T-helper 17 cell (primary cell): ENCODE results near the gene CABP7. TPM values are rescaled to one million over a fixed set of nuclear protein-coding genes. Genes with fewer than 3 reads are reported as not detected.
"Not testable (repeated sequence)": the region's sequence is repeated elsewhere in the genome, so short reads cannot be mapped to it uniquely, and the experiment has no call there.

Experiments
- ATAC-seq: fragments of 150-1000 bp; cut with Tn5 transposase; 2 replicates; pipeline ENCODE4 v1.10.0; 2021; ENCODE audit warnings: mild to moderate bottlenecking, moderate library complexity
- DNase-seq, 3 donors: peaks; one replicate each; pipeline versions ENCODE4 v3.0.0 to v3.0.0-alpha.2; 2020 to 2021
- H3K9me3 ChIP-seq: one replicate; pipeline ENCODE4 v1.7.0; 2013; ENCODE audit warnings: low read length, mild to moderate bottlenecking; ENCODE audit not compliant: control insufficient read depth, poor library complexity, severe bottlenecking
- H3K27ac Mint-ChIP-seq: one replicate; pipeline ENCODE4 v1.8.0; 2022; ENCODE audit warnings: mild to moderate bottlenecking, moderate library complexity, mixed read lengths
- H3K27me3 Mint-ChIP-seq: one replicate; pipeline ENCODE4 v1.8.0; 2022; ENCODE audit warnings: mixed read lengths
- H3K36me3 Mint-ChIP-seq: one replicate; pipeline ENCODE4 v1.8.0; 2022; ENCODE audit warnings: low read depth, mixed read lengths
- H3K4me1 Mint-ChIP-seq: one replicate; pipeline ENCODE4 v1.8.0; 2022; ENCODE audit warnings: mild to moderate bottlenecking, mixed read lengths
- H3K4me3 Mint-ChIP-seq: one replicate; pipeline ENCODE4 v1.8.0; 2022; ENCODE audit warnings: mild to moderate bottlenecking, moderate library complexity, mixed read lengths
- total RNA-seq, 4 donors: library from RNA in 2 of 4; stranded (reverse) in 2 of 4; gene quantifications; one replicate each; pipeline ENCODE4 v1.2.3 and lab custom pipeline; 2022 to 2026

Gene CABP7
- total RNA-seq, 2 donors from 2014 or later, result 0.32 to 0.39 TPM

DNA sequence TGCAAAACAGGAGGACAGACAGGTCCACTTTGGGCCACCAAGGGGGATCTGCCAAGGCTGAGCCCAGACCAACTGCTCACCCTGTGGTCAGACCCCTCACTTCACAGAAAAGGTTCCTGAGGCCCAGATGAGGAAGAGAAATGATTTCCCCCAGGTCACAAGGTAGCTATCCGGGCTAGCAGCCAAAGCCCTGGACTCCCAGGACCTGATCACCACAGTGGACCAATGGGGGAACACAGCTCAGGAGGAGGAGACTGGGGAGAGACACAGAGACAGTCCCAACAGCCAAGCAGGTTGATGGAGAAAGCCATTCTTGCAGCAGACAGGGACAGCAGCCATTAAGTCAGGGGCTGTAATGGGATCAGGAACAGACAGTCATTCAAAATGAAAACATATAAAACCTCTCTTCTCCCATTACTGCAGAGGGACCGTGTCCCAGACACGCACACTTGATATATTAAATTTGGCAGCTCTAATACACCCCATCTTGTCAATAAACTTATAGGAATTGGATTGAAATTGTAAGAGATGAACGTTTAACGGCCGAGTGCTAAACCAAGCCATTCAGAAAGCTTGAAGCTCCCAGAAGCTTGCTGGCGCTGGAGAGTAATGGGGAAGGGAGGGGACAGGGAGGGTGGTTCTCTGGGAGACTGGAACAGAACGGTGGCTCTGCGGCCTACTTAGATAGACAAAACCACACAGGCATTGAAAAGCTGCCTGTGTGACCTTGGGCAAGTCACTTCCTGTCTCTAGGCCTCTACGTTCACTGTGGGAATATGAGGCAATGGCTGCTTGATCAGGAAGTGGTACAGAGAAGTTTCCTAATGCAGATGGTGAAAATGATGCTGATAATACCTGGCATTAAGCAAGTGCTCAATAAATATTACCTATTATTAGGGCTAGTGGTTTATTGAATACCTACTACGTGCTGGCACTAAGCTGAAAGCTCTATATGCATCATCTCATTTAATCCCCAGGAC, 31.0 kb downstream of the CABP7 start:
- no peaks in the 10 kb centered on the region for H3K27me3 Mint-ChIP-seq
- ATAC-seq (peak; percentile 64), DNase-seq (no peak)
- H3K4me3 Mint-ChIP-seq, result no peak overlapping the region
- H3K4me1 Mint-ChIP-seq, result peaks cover 16% of the 10 kb centered on the region
- peaks cover 4% of the 10 kb centered on the region for H3K36me3 Mint-ChIP-seq
- no peaks in the 10 kb centered on the region for H3K9me3 ChIP-seq
- H3K27ac Mint-ChIP-seq, result peak overlapping the region; percentile 43

DNA sequence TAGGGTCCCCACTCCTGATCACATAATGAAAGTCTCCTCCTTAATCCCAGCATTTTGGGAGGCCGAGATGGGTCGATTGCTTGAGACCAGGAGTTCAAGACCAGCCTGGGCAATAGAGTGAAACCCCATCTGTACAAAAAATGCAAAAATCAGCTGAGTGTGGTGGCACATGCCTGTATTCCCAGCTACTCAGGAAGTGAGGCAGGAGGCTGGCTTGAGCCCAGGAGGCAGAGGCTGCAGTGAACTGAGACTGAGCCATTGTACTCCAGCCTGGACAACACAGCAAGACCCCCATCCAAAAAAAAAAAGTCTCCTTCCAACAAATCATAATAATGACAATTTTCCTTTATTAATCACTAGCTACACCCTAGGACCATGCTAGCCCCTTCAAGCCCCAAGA, 31.9 kb downstream of the CABP7 start:
- peak overlapping the region; percentile 43 for H3K27ac Mint-ChIP-seq
- H3K4me1 Mint-ChIP-seq, result peaks cover 16% of the 10 kb centered on the region
- ATAC-seq (no peak), DNase-seq (no peak)
- no peaks in the 10 kb centered on the region for H3K27me3 Mint-ChIP-seq
- H3K9me3 ChIP-seq, result no peaks in the 10 kb centered on the region
- no peak overlapping the region for H3K4me3 Mint-ChIP-seq
- peaks cover 4% of the 10 kb centered on the region for H3K36me3 Mint-ChIP-seq

DNA sequence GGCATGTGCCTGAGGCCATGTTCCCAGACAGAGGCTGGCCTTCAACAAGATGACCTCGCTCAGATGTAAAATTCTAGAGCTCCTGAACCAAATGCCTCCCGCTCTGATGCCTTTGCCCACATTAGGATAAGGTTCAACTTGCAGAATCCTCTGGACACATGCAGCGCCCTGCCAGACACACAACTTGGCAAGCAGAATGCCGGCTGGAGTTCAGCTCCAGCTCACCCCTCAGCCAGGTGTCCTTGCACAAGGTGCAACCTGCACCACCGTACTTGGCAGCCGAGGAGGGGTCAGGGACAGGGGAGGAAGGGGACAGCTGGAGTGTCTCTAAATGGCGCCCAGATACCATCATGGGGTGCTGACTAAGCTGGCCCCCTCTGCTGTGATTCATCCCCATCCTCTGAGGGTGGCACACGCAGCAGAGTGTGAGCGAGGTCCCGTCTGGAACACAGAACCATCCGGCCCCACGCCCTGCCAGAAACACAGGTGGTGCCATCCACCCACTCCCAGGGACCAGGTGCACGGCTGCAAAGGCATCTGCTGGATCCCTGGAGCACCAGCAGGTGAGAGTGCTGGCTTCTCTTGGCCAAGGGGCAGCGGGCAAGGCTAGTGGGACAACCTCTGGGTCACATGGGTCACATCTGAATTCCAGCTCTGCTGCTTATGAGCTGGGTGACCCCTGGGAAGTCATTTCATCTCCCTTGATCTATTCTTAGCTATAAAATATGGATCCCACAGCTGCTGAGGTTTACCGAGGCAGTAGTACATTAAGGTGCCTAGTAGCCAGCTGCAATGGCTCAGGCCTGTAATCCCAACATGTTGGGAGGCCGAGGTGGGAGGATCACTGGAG, 34.2 kb downstream of the CABP7 start:
- no peaks in the 10 kb centered on the region for H3K9me3 ChIP-seq
- Mint-ChIP-seq H3K27me3 (no peaks in the 10 kb centered on the region), H3K36me3 (no peaks in the 10 kb centered on the region), H3K4me3 (no peak overlapping the region), H3K27ac (no peak overlapping the region), H3K4me1 (peaks cover 16% of the 10 kb centered on the region)
- DNase-seq (no peak), ATAC-seq (no peak)

DNA sequence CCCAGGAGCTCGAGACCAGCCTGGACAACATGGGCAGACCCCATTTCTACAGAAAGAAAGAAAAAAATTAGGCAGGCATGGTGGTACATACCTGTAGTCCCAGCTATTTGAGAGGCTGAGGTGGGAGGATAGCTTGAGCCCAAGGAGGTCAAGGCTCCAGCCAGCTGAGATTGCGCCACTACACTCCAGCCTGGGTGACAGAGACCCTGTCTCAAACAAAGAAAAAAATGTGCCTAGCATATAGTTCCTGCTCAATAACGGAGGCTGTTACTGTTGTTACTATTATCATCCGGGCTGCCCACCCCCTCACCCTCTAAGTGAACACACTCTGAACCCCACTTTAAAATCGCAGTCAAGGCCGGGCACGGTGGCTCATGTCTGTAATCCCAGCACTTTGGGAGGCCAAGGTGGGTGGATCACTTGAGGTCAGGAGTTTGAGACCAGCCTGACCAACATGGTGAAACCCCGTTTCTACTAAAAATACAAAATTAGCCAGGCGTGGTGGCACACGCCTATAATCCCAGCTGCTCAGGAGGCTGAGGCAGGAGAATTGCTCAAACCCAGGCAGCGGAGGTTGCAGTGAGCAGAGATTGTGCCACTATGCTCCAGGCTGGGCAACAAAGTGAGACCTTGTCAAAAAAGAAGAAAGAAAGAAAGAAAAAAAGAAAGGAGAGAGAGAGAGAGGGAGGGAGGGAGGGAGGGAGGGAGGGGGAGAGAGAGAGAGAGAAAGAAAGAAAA, 35.0 kb downstream of the CABP7 start:
- ATAC-seq, result not testable (repeated sequence)

DNA sequence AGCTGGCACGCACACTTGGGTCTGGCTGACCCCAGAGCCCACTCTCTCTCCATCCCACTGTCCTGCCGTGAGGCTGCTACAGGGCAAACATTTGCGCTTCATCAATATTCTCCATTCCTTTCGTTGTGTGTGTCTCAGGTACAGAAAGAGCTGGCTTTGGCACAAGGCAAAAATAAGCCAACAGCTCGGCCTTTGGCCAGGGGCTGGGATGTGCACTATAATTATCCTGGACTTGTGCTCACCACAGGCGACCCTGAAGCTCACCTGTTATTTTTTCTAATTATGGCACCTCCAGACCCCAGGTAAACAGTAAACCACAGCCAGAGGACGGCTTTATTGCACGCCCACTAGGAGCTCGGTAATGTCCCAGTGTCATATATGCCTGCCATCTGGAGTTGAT, 36.1 kb downstream of the CABP7 start:
- H3K4me3 Mint-ChIP-seq, result no peak overlapping the region
- no peaks in the 10 kb centered on the region for H3K9me3 ChIP-seq
- H3K4me1 Mint-ChIP-seq, result peaks cover 11% of the 10 kb centered on the region
- no peak overlapping the region for H3K27ac Mint-ChIP-seq
- DNase-seq (no peak), ATAC-seq (no peak)
- H3K27me3 Mint-ChIP-seq, result no peaks in the 10 kb centered on the region
- H3K36me3 Mint-ChIP-seq, result no peaks in the 10 kb centered on the region

More for the DNA sequence above, 35.0 kb downstream of the CABP7 start:
- not testable (repeated sequence) for H3K9me3 ChIP-seq, H3K4me3 Mint-ChIP-seq, H3K36me3 Mint-ChIP-seq, DNase-seq, H3K27me3 Mint-ChIP-seq, H3K27ac Mint-ChIP-seq
- H3K4me1 Mint-ChIP-seq, result peaks cover 18% of the 10 kb centered on the region

DNA sequence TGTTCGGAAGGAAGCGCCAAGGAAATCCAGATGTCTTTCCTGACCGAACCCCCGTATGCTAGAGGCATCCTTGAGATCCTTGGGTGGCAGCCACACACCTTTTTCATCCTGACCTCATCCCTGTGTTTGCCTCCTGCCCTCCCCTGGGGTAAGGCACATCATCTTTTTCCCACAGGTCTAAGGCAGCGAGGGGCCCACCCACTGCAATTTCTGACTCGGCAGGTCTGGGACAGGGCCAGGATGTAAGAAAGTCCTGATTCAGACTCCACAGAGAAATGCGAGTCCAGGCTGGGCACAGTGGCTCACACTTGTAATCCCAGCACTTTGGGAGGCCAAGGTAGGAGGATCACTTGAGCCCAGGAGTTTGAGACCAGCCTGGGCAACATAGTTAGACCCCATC, 36.5 kb downstream of the CABP7 start:
- no peak for ATAC-seq
- H3K27me3 Mint-ChIP-seq, result no peaks in the 10 kb centered on the region
- H3K4me3 Mint-ChIP-seq, result no peak overlapping the region
- H3K4me1 Mint-ChIP-seq, result peaks cover 8% of the 10 kb centered on the region
- no peaks in the 10 kb centered on the region for H3K9me3 ChIP-seq
- DNase-seq, result no peak
- H3K27ac Mint-ChIP-seq, result no peak overlapping the region
- no peaks in the 10 kb centered on the region for H3K36me3 Mint-ChIP-seq

DNA sequence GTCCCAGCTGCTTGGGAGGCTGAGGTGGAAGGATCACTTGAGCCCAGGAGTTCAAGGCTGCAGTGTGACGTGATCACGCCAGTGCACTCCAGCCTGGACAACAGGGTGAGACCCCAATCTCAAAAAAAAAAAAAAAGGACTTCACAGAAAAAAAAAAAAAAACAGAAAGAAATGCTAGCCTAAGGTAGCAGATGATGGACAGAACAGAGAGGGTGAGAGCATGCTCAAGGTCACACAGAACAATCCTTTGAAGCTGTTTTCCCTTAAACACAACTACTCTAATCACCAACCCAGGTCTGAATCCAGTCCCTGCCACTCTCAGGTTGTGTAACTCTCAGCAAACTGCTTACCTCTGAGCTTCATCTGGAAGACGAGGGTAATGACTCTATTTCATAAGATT, 37.3 kb downstream of the CABP7 start:
- ATAC-seq (no peak), DNase-seq (no peak)
- Mint-ChIP-seq H3K4me3 (no peak overlapping the region), H3K4me1 (peaks cover 7% of the 10 kb centered on the region), H3K27ac (no peak overlapping the region), H3K36me3 (no peaks in the 10 kb centered on the region), H3K27me3 (no peaks in the 10 kb centered on the region)
- H3K9me3 ChIP-seq, result no peaks in the 10 kb centered on the region

DNA sequence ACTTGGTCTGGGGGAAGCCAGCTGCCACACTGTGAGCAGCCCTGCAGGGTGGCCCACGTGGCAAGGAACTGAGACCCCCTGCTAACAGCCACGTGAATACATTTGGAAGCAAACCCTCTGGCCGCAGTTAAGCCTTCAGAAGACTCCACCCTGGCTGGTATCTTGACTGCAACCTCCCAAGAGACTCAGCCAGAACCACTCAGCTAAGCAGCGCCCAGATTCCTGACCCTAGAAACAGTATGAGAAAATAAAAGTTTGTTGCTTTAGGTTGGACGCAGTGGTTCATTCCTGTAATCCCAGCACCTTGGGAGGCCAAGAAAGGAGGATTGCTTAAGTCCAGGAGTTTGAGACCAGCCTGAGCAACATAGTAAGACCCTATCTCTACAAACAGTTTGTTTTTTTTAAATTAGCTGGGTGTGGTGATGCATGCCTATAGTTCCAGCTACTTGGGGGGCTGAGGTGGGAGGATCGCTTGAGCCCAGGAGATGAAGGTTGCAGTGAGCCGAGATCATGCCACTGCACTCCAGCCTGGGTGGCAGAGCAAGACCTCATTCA, 38.3 kb downstream of the CABP7 start:
- no peak for DNase-seq
- no peak for ATAC-seq
- H3K9me3 ChIP-seq, result no peaks in the 10 kb centered on the region
- Mint-ChIP-seq H3K4me1 (peaks cover 4% of the 10 kb centered on the region), H3K27ac (no peak overlapping the region), H3K4me3 (no peak overlapping the region), H3K36me3 (no peaks in the 10 kb centered on the region), H3K27me3 (no peaks in the 10 kb centered on the region)

DNA sequence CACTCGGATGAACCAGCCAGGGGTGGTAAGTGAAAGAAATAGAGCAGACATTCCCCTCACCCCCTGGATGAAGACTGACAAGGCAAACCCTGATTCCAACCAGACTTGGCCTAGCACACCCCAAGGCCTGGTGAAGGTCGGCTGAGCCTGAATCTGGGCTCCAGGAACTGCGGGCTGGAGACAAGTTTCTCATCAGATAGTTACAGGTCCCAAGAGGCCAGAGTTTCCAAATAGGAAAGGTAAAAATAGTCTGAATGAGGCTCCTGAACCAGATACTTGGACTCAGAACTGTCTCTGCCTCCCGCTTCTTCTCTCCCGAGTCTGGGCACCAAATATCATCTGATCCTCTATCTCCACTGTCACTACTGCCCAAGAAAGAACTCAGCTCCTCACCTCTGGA, 39.2 kb downstream of the CABP7 start:
- no peak overlapping the region for H3K27ac Mint-ChIP-seq
- ATAC-seq, result no peak
- no peaks in the 10 kb centered on the region for H3K36me3 Mint-ChIP-seq
- no peak overlapping the region for H3K4me3 Mint-ChIP-seq
- H3K9me3 ChIP-seq, result no peaks in the 10 kb centered on the region
- no peaks in the 10 kb centered on the region for H3K27me3 Mint-ChIP-seq
- no peak for DNase-seq
- peaks cover 4% of the 10 kb centered on the region for H3K4me1 Mint-ChIP-seq

DNA sequence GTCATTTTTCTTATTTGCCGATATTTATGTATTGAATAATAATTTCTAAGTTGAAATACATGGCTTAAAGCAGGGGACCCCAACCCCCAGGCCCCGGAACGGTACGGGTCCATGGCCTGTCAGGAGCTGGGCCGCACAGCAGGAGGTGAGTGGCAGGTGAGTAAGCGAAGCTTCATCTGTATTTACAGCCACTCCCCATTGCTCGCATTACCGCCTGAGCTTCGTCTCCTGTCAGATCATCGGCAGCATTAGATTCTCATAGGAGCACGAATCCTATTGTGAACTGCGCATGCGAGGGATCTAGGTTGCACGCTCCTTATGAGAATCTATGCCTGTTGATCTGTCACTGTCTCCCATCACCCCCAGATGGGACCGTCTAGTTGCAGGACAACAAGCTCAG, 42.5 kb downstream of the CABP7 start:
- Mint-ChIP-seq H3K27me3 (no peaks in the 10 kb centered on the region), H3K27ac (no peak overlapping the region), H3K4me1 (peaks cover 17% of the 10 kb centered on the region), H3K4me3 (no peak overlapping the region), H3K36me3 (no peaks in the 10 kb centered on the region)
- no peak for DNase-seq
- H3K9me3 ChIP-seq, result no peaks in the 10 kb centered on the region
- no peak for ATAC-seq

DNA sequence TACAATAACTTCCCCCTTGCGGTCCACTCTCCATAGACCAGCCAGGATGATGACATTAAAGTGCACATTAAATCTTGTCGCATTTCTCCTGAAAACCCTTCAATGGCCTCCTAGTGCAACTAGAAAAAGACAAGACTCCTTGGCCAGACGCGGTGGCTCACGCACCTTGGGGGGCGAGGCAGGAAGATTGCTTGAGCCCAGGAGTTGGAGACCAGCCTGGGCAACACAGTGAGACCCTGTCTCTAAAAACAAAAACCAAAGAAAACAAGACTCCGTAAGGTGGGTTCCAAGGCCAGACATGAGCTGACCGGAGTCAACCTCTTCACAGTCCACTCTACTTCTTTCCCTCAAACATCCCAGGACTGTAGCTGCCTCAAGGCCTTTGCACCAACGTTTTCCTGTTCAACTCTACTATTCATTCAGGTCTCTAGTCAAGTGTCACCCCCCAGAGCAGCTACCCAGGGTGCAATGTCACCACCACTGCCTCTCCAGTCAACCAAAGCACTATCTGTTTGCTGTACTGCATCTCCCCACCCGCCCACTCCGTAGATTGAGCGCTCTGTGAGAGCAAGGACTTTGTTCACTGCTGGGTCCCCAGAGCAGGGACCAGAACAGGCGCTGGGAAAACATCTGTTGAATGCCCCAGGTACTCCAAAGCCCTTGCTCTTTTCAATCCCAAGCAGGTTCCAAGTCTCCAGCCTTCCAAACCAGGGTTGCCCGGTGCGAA, 46.3 kb downstream of the CABP7 start:
- peaks cover 28% of the 10 kb centered on the region for H3K4me1 Mint-ChIP-seq
- no peaks in the 10 kb centered on the region for H3K9me3 ChIP-seq
- H3K27ac Mint-ChIP-seq, result peak overlapping the region; percentile 98
- H3K36me3 Mint-ChIP-seq, result no peaks in the 10 kb centered on the region
- H3K4me3 Mint-ChIP-seq, result peak overlapping the region; percentile 98
- ATAC-seq (no peak), DNase-seq (peak in 1 of 3 donors; percentile 8)
- no peaks in the 10 kb centered on the region for H3K27me3 Mint-ChIP-seq

DNA sequence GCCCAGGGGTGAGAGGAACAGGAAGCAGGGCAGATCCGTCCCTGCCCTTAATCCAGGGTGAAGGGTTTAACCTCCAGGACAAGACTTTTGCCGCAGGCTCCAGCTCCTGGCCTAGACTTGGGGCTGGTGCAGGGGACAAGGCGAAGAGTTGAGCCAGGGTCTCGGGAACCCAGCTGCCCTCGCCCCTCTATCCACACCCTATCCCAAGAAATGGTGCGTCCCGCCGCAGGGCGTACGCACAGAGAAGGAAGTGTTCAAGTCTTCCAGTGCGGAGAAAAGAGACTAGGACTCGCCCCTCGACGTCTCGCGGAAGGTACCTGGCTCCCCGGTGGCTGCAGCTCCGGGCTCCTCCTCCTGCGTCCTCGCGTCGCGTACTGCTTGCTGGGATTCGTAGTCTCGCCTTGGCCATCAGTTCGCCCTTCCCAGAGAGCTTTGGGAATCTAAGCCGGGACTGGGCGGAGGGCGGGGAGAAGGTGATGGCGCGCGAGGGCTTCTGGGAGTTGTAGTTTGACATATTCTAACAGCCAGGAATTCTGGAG, 46.9 kb downstream of the CABP7 start, which contains the start of gene ZMAT5:
TSS of gene ZMAT5 (minus strand) at position 376 of the 539 bp plus-strand sequence. CDS start 18,463 bp downstream, outside the sequence.
- Mint-ChIP-seq H3K36me3 (no peaks in the 10 kb centered on the region), H3K4me3 (peak within 1 kb of the TSS; percentile 98), H3K27ac (peak within 1 kb of the TSS; percentile 98), H3K4me1 (peaks cover 28% of the 10 kb centered on the region), H3K27me3 (no peaks in the 10 kb centered on the region)
- DNase-seq (peak; percentile 78 to 88 (median 79)), ATAC-seq (peak; percentile 96)
- H3K9me3 ChIP-seq, result no peaks in the 10 kb centered on the region
